ENCODE measurements around the gene ARHGAP26.

The ARHGAP26 gene

DNA sequence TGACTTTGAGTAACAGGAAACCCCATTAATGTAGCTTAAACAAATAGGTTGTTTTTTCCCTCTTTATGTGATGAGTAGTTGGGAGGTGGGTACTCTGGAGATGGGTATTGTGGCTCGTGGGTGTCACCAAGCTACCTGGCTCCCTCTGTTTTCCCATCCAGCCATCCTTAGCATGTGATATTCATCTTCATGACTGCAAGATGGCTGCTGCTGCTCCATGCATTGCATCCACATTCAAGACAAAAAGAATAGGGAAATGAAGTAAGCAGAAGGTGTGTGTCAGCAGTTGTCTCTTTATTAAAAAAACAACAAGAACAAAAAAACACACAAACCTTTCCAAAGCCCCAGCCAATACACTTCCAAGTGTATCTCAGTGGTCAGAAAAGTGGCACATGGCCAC is 6.5 kb upstream of the ARHGAP26 start:
- Histone ChIP-seq H4K20me1 (ENCODE audit: control insufficient read depth, insufficient read depth, low read depth, low read length) (no peaks in the 10 kb centered on the region), H3K27me3 (ENCODE audit: control insufficient read depth, low read length) (peaks cover 18% of the 10 kb centered on the region), H3K4me2 (ENCODE audit: low read length) (no peak overlapping the region), H3K4me3 (ENCODE audit: low read length) (no peak overlapping the region), H3K27ac (ENCODE audit: low read depth, low read length) (no peak overlapping the region), H3F3A (ENCODE audit: control insufficient read depth, insufficient read depth) (no peaks in the 10 kb centered on the region), H3K9me2 (replicated peaks; ENCODE audit: control insufficient read depth, low read length) (no peaks in the 10 kb centered on the region), H3K9me3 (ENCODE audit: control insufficient read depth, insufficient read depth, low read length) (no peaks in the 10 kb centered on the region), H3K79me2 (ENCODE audit: control insufficient read depth, low read length) (no peaks in the 10 kb centered on the region), H3K36me3 (ENCODE audit: control insufficient read depth, low read length) (no peaks in the 10 kb centered on the region), H3K4me1 (ENCODE audit: control insufficient read depth, low read length) (no peaks in the 10 kb centered on the region)
- TF ChIP-seq, protein P1, sequence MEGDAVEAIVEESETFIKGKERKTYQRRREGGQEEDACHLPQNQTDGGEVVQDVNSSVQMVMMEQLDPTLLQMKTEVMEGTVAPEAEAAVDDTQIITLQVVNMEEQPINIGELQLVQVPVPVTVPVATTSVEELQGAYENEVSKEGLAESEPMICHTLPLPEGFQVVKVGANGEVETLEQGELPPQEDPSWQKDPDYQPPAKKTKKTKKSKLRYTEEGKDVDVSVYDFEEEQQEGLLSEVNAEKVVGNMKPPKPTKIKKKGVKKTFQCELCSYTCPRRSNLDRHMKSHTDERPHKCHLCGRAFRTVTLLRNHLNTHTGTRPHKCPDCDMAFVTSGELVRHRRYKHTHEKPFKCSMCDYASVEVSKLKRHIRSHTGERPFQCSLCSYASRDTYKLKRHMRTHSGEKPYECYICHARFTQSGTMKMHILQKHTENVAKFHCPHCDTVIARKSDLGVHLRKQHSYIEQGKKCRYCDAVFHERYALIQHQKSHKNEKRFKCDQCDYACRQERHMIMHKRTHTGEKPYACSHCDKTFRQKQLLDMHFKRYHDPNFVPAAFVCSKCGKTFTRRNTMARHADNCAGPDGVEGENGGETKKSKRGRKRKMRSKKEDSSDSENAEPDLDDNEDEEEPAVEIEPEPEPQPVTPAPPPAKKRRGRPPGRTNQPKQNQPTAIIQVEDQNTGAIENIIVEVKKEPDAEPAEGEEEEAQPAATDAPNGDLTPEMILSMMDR (IDR thresholded peaks at IDR 0.05; ENCODE audit: low read depth, low read length, poor library complexity, severe bottlenecking), result no peak
- no peak for TF ChIP-seq EZH2phosphoT487 (IDR thresholded peaks at IDR 0.05; ENCODE audit: borderline replicate concordance, low read length)

- H3K27me3 ChIP-seq (ENCODE audit: control insufficient read depth, low read length), result peaks cover 35% of the 10 kb centered on the region
- no peak overlapping the region for H3K4me2 ChIP-seq (ENCODE audit: low read length)
- no peaks in the 10 kb centered on the region for H3K9me3 ChIP-seq (ENCODE audit: control insufficient read depth, insufficient read depth, low read length)
- no peaks in the 10 kb centered on the region for H3K79me2 ChIP-seq (ENCODE audit: control insufficient read depth, low read length)
- H3K4me1 ChIP-seq (ENCODE audit: control insufficient read depth, low read length), result peaks cover 16% of the 10 kb centered on the region
- H3K4me3 ChIP-seq (ENCODE audit: low read length), result no peak overlapping the region
- H3K27ac ChIP-seq (ENCODE audit: low read depth, low read length), result no peak overlapping the region
- no peaks in the 10 kb centered on the region for H3K36me3 ChIP-seq (ENCODE audit: control insufficient read depth, low read length)
- H3K9me2 ChIP-seq (replicated peaks; ENCODE audit: control insufficient read depth, low read length), result no peaks in the 10 kb centered on the region
- TF ChIP-seq EZH2phosphoT487 (IDR thresholded peaks at IDR 0.05; ENCODE audit: borderline replicate concordance, low read length), result no peak
- TF ChIP-seq, protein P1 (IDR thresholded peaks at IDR 0.05; ENCODE audit: low read depth, low read length, poor library complexity, severe bottlenecking), result no peak
- no peaks in the 10 kb centered on the region for H3F3A ChIP-seq (ENCODE audit: control insufficient read depth, insufficient read depth)
- H4K20me1 ChIP-seq (ENCODE audit: control insufficient read depth, insufficient read depth, low read depth, low read length), result no peaks in the 10 kb centered on the region
Observed at GRCh38 chr5:142767178-142767577, 3.0 kb upstream of the ARHGAP26 start.

DNA sequence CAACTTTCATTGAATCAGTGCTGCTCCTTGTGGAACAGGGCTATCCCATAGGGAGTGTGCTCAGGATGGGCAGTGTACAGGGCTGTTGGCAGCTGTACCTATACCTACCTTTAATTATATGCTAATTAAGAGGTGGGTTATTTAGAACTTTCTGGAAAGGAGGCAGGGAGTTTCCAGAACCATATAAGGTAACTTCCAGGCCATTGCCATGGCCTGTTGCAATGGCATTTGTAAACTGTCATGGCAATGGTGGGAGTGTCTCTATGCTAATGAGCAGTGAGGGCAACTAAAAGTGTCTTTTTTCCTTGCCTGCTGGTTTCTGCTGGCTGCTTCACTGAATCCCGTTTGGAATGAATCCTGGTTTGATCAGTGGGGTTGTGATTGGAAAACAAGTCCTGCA is 2.3 kb upstream of the ARHGAP26 start:
- no peak overlapping the region for H3K4me2 ChIP-seq (ENCODE audit: low read length)
- TF ChIP-seq, protein P1 (IDR thresholded peaks at IDR 0.05; ENCODE audit: low read depth, low read length, poor library complexity, severe bottlenecking), result no peak
- TF ChIP-seq EZH2phosphoT487 (IDR thresholded peaks at IDR 0.05; ENCODE audit: borderline replicate concordance, low read length), result no peak
- no peak overlapping the region for H3K27ac ChIP-seq (ENCODE audit: low read depth, low read length)
- no peaks in the 10 kb centered on the region for H4K20me1 ChIP-seq (ENCODE audit: control insufficient read depth, insufficient read depth, low read depth, low read length)
- no peaks in the 10 kb centered on the region for H3K9me2 ChIP-seq (replicated peaks; ENCODE audit: control insufficient read depth, low read length)
- H3K27me3 ChIP-seq (ENCODE audit: control insufficient read depth, low read length), result peaks cover 42% of the 10 kb centered on the region
- H3K79me2 ChIP-seq (ENCODE audit: control insufficient read depth, low read length), result no peaks in the 10 kb centered on the region
- H3F3A ChIP-seq (ENCODE audit: control insufficient read depth, insufficient read depth), result no peaks in the 10 kb centered on the region
- peaks cover 16% of the 10 kb centered on the region for H3K4me1 ChIP-seq (ENCODE audit: control insufficient read depth, low read length)
- H3K36me3 ChIP-seq (ENCODE audit: control insufficient read depth, low read length), result no peaks in the 10 kb centered on the region
- no peak overlapping the region for H3K4me3 ChIP-seq (ENCODE audit: low read length)
- H3K9me3 ChIP-seq (ENCODE audit: control insufficient read depth, insufficient read depth, low read length), result no peaks in the 10 kb centered on the region

Measured in DOHH2 (cell line).